GM18907 (cell line): ENCODE measurements around the gene BAIAP2L1.

Experiments
- ATAC-seq: cut with Tn5 transposase; IDR thresholded peaks from one replicate; pipeline ENCODE4 v1.9.1; 2021; ENCODE audit warnings: mild to moderate bottlenecking, moderate library complexity; ENCODE audit not compliant: unreplicated experiment

Gene BAIAP2L1

GRCh38 chr7:98244871-98245270, 156.0 kb downstream of the BAIAP2L1 start:
- ATAC-seq = no peak

DNA sequence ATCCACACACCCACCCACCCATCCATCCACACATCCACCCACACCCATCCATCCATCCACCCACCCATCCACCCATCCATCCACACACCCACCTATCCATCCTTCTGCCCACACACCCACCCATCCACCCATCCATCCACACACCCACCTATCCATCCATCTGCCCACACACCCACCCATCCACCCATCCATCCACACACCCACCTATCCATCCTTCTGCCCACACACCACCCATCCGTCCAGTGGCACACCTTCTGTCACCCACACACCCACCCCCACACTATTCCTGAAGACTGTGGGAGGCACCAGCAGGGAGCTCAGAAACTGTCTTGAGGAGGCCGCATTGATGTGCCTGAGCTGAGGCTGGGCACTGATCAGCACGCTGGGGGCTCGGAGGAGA, 158.0 kb downstream of the BAIAP2L1 start:
- no peak for ATAC-seq

DNA sequence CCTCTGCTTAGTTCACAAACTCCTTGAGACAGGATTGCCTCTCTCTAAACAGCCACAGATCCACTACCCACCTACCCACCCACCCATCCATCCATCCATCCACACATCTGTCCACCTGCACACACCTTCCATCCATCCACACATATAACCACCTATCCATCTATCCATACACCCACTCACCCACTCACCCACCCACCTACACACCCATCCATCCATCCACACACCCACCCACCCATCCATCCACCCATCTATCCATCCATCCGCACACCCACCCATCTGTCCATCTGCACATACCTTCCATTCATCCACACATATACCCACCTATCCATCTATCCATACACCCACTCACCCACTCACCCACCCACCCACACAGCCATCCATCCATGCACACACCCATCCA, 158.5 kb downstream of the BAIAP2L1 start:
- no peak for ATAC-seq

GRCh38 chr7:98241674-98242241, 159.1 kb downstream of the BAIAP2L1 start:
- ATAC-seq = no peak
